Colonic mucosa (tissue), 4 donors: ENCODE measurements around the gene MPP7. TPM values are rescaled to one million over a fixed set of nuclear protein-coding genes. Genes with fewer than 3 reads are reported as not detected.

Experiments
- DNase-seq: peaks from one replicate; pipeline ENCODE4 v3.0.0-alpha.2; 2020
- H3K27ac ChIP-seq: fragments of 200-600 bp; one replicate; pipeline ENCODE4 v1.8.0; 2021
- H3K27me3 ChIP-seq: fragments of 200-600 bp; one replicate; pipeline ENCODE4 v1.8.0; 2021
- H3K36me3 ChIP-seq: fragments of 200-600 bp; one replicate; pipeline ENCODE4 v1.8.0; 2021
- H3K4me1 ChIP-seq: fragments of 200-600 bp; one replicate; pipeline ENCODE4 v1.8.0; 2021; ENCODE audit warnings: mild to moderate bottlenecking
- H3K4me3 ChIP-seq: fragments of 200-600 bp; one replicate; pipeline ENCODE4 v1.8.0; 2021
- H3K9ac ChIP-seq, 2 donors: one replicate each; pipeline ENCODE4 v1.7.0; 2013; ENCODE audit warnings: control low read depth in 2 of 2, low read depth in 2 of 2, low read length in 2 of 2
- H3K9me3 ChIP-seq: fragments of 200-600 bp; one replicate; pipeline ENCODE4 v1.8.0; 2021
- CTCF ChIP-seq: fragments of 200-600 bp; IDR thresholded peaks from one replicate; pipeline ENCODE4 v1.8.0; 2022; ENCODE audit warnings: antibody characterized with exemption, mild to moderate bottlenecking
- intact Hi-C: fragments of 100-400 bp; cut with DNase I; formaldehyde crosslinking; loops from one replicate; pipeline ENCODE4 v1.14.1; 2022
- microRNA-seq: library from miRNA; unstranded; fragments of <30 nt; microRNA quantifications from one replicate; pipeline ENCODE4, GENCODE V29; 2019
- total RNA-seq, 2 donors: library from RNA; stranded (reverse); fragmentation: NEBNext Ultra II Directional in 1 of 2; extraction: Animal tissue kit (Norgen Biotek cat#: 25700) in 1 of 2; gene quantifications; one replicate each; pipeline ENCODE4 v1.2.1, GENCODE V29; 2021
- donor health status: healthy.
- donor health status: DM: no; HTN: no; CAD: no.
- donor health status: DM: no; HTN: no; CAD: no.

Gene MPP7
- total RNA-seq, 2 donors from 2014 or later: 25.7 to 30.8 TPM

- TF ChIP-seq CTCF: no peak
- Histone ChIP-seq H3K4me3 (no peak overlapping the region), H3K36me3 (no peaks in the 10 kb centered on the region), H3K4me1 (no peaks in the 10 kb centered on the region), H3K9ac (no peak overlapping the region), H3K9me3 (no peaks in the 10 kb centered on the region), H3K27me3 (no peaks in the 10 kb centered on the region), H3K27ac (no peak overlapping the region)
- DNase-seq: no peak
- intact Hi-C loops: no loop called here
These were observed 46.1 kb downstream of the MPP7 start for GRCh38 chr10:28256776-28257175.

- no peak overlapping the region for H3K27ac ChIP-seq
- intact Hi-C loops: no loop called here
- no peaks in the 10 kb centered on the region for H3K36me3 ChIP-seq
- no peak for TF ChIP-seq CTCF
- H3K9me3 ChIP-seq: no peaks in the 10 kb centered on the region
- no peak overlapping the region for H3K9ac ChIP-seq
- H3K4me1 ChIP-seq: no peaks in the 10 kb centered on the region
- H3K4me3 ChIP-seq: no peak overlapping the region
- DNase-seq: no peak
- no peaks in the 10 kb centered on the region for H3K27me3 ChIP-seq
These were observed 48.4 kb downstream of the MPP7 start for GRCh38 chr10:28254290-28254985.

GRCh38 chr10:28253169-28253785 lies 49.6 kb downstream of the MPP7 start:
- no peak for TF ChIP-seq CTCF
- no peak overlapping the region for H3K27ac ChIP-seq
- DNase-seq: no peak
- no peaks in the 10 kb centered on the region for H3K9me3 ChIP-seq
- no peaks in the 10 kb centered on the region for H3K4me1 ChIP-seq
- H3K4me3 ChIP-seq: no peak overlapping the region
- no peaks in the 10 kb centered on the region for H3K27me3 ChIP-seq
- intact Hi-C loops: no loop called here
- H3K9ac ChIP-seq: no peak overlapping the region
- no peaks in the 10 kb centered on the region for H3K36me3 ChIP-seq

Small RNAs within 50 kb of the gene (microRNA-seq; reads per million reads assigned to microRNA genes)
- not detected for gene MIR8086

Other genes with a start within 250 kb of the MPP7 start
- 100 to 1,000 TPM in 1 of 2 donors, 10 to 100 TPM in 1; 78.3 to 135 TPM for gene WAC, start 230.1 kb upstream of the MPP7 start, total RNA-seq